ENCODE measurements around the gene PIK3CD. TPM values are rescaled to one million over a fixed set of nuclear protein-coding genes. Genes with fewer than 3 reads are reported as not detected.

The PIK3CD gene
- total RNA-seq, 1 experiment from 2014 or later, result 4.5 TPM

- intact Hi-C loops (cut with micrococcal nuclease), result loop anchor here (2.0 to 5.0 kb wide), 3 partner anchors 61 to 241 kb away; no protein-coding TSS in a partner anchor
- POLR2A ChIA-PET (ENCODE audit: unreplicated experiment), result no interaction called here
- no TSS peak for BruUV-seq (replicated peaks)
Observed at GRCh38 chr1:9626201-9626608, 25.3 kb upstream of the PIK3CD start.

GRCh38 chr1:9628541-9629444, 22.7 kb upstream of the PIK3CD start:
- ATAC-seq, result no peak
- Histone ChIP-seq H3K9me2 (replicated peaks; ENCODE audit: low read length) (no peaks in the 10 kb centered on the region), H3K4me3 (ENCODE audit: low read length) (no peak overlapping the region), H3K27me3 (ENCODE audit: low read length) (no peaks in the 10 kb centered on the region), H4K20me1 (ENCODE audit: low read length) (no peaks in the 10 kb centered on the region), H3K4me2 (ENCODE audit: low read length) (no peak overlapping the region), H3K9me3 (ENCODE audit: low read length) (no peaks in the 10 kb centered on the region), H3K36me3 (ENCODE audit: low read depth, low read length) (no peaks in the 10 kb centered on the region), H3K4me1 (ENCODE audit: insufficient read depth, low read length) (no peaks in the 10 kb centered on the region; the same call in 1 of the 2 replicates), H2AFZ (ENCODE audit: low read length) (no peak overlapping the region), H3K79me2 (ENCODE audit: low read length) (no peaks in the 10 kb centered on the region), H3K27ac (ENCODE audit: low read length) (no peak overlapping the region), H3F3A (ENCODE audit: low read length, unreplicated experiment) (no peaks in the 10 kb centered on the region), H3K9ac (ENCODE audit: low read length) (no peak overlapping the region)
- intact Hi-C loops (cut with micrococcal nuclease), result loop anchor here (5.0 kb wide), 1 partner anchor 59 kb away; no protein-coding TSS in a partner anchor
- BruUV-seq (replicated peaks), result no TSS peak
- CTCF ChIA-PET, result interaction anchor here (0.6 kb wide), 1 partner anchor 76 kb away, joined by 3 read pairs; no protein-coding TSS in a partner anchor
- DNase-seq, result no peak
- no peak for TF ChIP-seq EZH2 (IDR thresholded peaks at IDR 0.05; ENCODE audit: low read length, unreplicated experiment)
- TF ChIP-seq EZH2phosphoT487 (IDR thresholded peaks at IDR 0.05; ENCODE audit: borderline replicate concordance, low read length), result no peak
- no peak for TF ChIP-seq CTCF (conservative IDR thresholded peaks at IDR 0.05; ENCODE audit: low read depth, low read length)
- POLR2A ChIA-PET (ENCODE audit: unreplicated experiment), result no interaction called here

More at GRCh38 chr1:9626201-9626608, 25.3 kb upstream of the PIK3CD start:
- Histone ChIP-seq H3K9ac (ENCODE audit: low read length) (no peak overlapping the region), H3K9me2 (replicated peaks; ENCODE audit: low read length) (no peaks in the 10 kb centered on the region), H3K36me3 (ENCODE audit: low read depth, low read length) (no peaks in the 10 kb centered on the region), H3K4me1 (ENCODE audit: insufficient read depth, low read length) (no peaks in the 10 kb centered on the region; the same call in 1 of the 2 replicates), H4K20me1 (ENCODE audit: low read length) (no peaks in the 10 kb centered on the region), H3K4me2 (ENCODE audit: low read length) (peak overlapping the region; percentile 84), H3K27me3 (ENCODE audit: low read length) (no peaks in the 10 kb centered on the region), H3K27ac (ENCODE audit: low read length) (no peak overlapping the region), H3K79me2 (ENCODE audit: low read length) (no peaks in the 10 kb centered on the region), H2AFZ (ENCODE audit: low read length) (peak overlapping the region; percentile 92), H3K4me3 (ENCODE audit: low read length) (peak overlapping the region; percentile 69), H3F3A (ENCODE audit: low read length, unreplicated experiment) (no peaks in the 10 kb centered on the region), H3K9me3 (ENCODE audit: low read length) (no peaks in the 10 kb centered on the region)
- TF ChIP-seq CTCF (conservative IDR thresholded peaks at IDR 0.05; ENCODE audit: low read depth, low read length) (no peak), EZH2phosphoT487 (IDR thresholded peaks at IDR 0.05; ENCODE audit: borderline replicate concordance, low read length) (no peak), EZH2 (IDR thresholded peaks at IDR 0.05; ENCODE audit: low read length, unreplicated experiment) (no peak)
- DNase-seq, result no peak
- no peak for ATAC-seq
- CTCF ChIA-PET, result interaction anchor here (1.0 to 1.5 kb wide), 2 partner anchors 45 to 94 kb away, joined by 4 to 6 read pairs; no protein-coding TSS in a partner anchor
